MCF 10A (cell line): ENCODE data around the gene MTERF2. TPM values are rescaled to one million over a fixed set of nuclear protein-coding genes. Genes with fewer than 3 reads are reported as not detected.

Experiments
- Bru-seq: library from RNA; stranded (reverse); fragments of 400-500 nt; gene quantifications from one replicate; lab custom pipeline; 2021; lab: Mats Ljungman, UMichigan
- BruChase-seq, 2 experiments: library from RNA; stranded (reverse); fragments of 400-500 nt; gene quantifications; one replicate each; lab custom pipeline; 2021; lab: Mats Ljungman, UMichigan
- BruUV-seq: library from RNA; stranded (reverse); fragments of 400-500 nt; replicated peaks from 2 replicates; lab custom pipeline; 2021; lab: Mats Ljungman, UMichigan
- CTCF ChIA-PET: fragments of 300-600 bp; sonication (Branson Sonifier 250); formaldehyde crosslinking; extraction: SDS; loops from one replicate; lab custom pipeline; 2021; ENCODE audit warnings: antibody characterized with exemption, inconsistent platforms; lab: Yijun Ruan, JAX
- POLR2A ChIA-PET: fragments of 300-600, 350-650 bp; sonication (Branson Sonifier 250); formaldehyde crosslinking; extraction: SDS; loops from one replicate; lab custom pipeline; 2020; ENCODE audit warnings: antibody characterized with exemption, inconsistent platforms; lab: Yijun Ruan, JAX
- DNase-seq: peaks from one replicate; pipeline ENCODE4 v3.0.0-alpha.2; 2018; ENCODE audit not compliant: unreplicated experiment
- H3K27ac Mint-ChIP-seq: one replicate; pipeline ENCODE4 v1.8.0; 2022; ENCODE audit warnings: mild to moderate bottlenecking, low read depth, mixed read lengths; ENCODE audit not compliant: unreplicated experiment
- H3K27me3 Mint-ChIP-seq: one replicate; pipeline ENCODE4 v1.8.0; 2022; ENCODE audit warnings: mixed read lengths; ENCODE audit not compliant: insufficient read depth, unreplicated experiment
- H3K36me3 Mint-ChIP-seq: one replicate; pipeline ENCODE4 v1.8.0; 2022; ENCODE audit warnings: mild to moderate bottlenecking, moderate library complexity, mixed read lengths; ENCODE audit not compliant: insufficient read depth, unreplicated experiment
- H3K4me1 Mint-ChIP-seq: one replicate; pipeline ENCODE4 v1.8.0; 2022; ENCODE audit warnings: mixed read lengths; ENCODE audit not compliant: insufficient read depth, unreplicated experiment
- H3K4me3 Mint-ChIP-seq: one replicate; pipeline ENCODE4 v1.8.0; 2022; ENCODE audit warnings: mild to moderate bottlenecking, moderate library complexity, mixed read lengths; ENCODE audit not compliant: unreplicated experiment
- H3K9me3 Mint-ChIP-seq: one replicate; pipeline ENCODE4 v1.8.0; 2022; ENCODE audit warnings: mixed read lengths; ENCODE audit not compliant: unreplicated experiment
- CTCF ChIP-seq: fragments of 200-600 bp; IDR thresholded peaks from one replicate; pipeline ENCODE4 v1.8.0; 2022; ENCODE audit warnings: antibody characterized with exemption, mild to moderate bottlenecking; ENCODE audit not compliant: unreplicated experiment
- intact Hi-C: fragments of 100-400 bp; cut with micrococcal nuclease; formaldehyde crosslinking; loops from 2 replicates; pipeline ENCODE4 v1.14.1; 2022
- long read RNA-seq: library from polyadenylated mRNA; stranded (forward); transcript quantifications from one replicate; pipeline ENCODE4 v2.0.0, GENCODE V29; 2022
- total RNA-seq: library from RNA; stranded (reverse); gene quantifications from 2 replicates; pipeline ENCODE4 v1.2.3, GENCODE V29; 2022

MTERF2 gene
- 7.6 and 9.3 TPM in 2 replicates for total RNA-seq
- Bru-seq, nascent RNA = percentile 74 among the genes with signal in this experiment
- BruChase-seq, experiment 1, labeled RNA remaining after a 6-hour chase = percentile 71 among the genes with signal in this experiment
- BruChase-seq, experiment 2, labeled RNA remaining after a 2-hour chase = percentile 75 among the genes with signal in this experiment
- long read RNA-seq, transcript MTERF2-207 (2 exons, 3,235 nt) = major isoform, 9 of 15 reads
- long read RNA-seq, partial matches to known transcripts = 0 of 15 reads
- long read RNA-seq, other reads (novel, unspliced or antisense) = 2 of 15 reads

- Mint-ChIP-seq H3K27me3 (no peaks in the 10 kb centered on the region), H3K4me1 (peaks cover 25% of the 10 kb centered on the region), H3K9me3 (no peaks in the 10 kb centered on the region), H3K4me3 (peak within 1 kb of the TSS; percentile 97), H3K27ac (peak within 1 kb of the TSS; percentile 92), H3K36me3 (peaks cover 38% of the 10 kb centered on the region)
- ChIA-PET POLR2A (interaction anchor here (0.6 to 2.3 kb wide), 12 partner anchors 9 to 773 kb away, joined by 3 to 24 read pairs (median 6); partner anchors contain the start of genes POLR3B and TMEM263), CTCF (interaction anchor here (0.9 to 1.2 kb wide), 4 partner anchors 10 to 105 kb away, joined by 3 read pairs; no protein-coding TSS in a partner anchor)
- BruUV-seq = TSS peak; percentile 66
- peak; percentile 96 for DNase-seq
- intact Hi-C loops = loop anchor here (1.0 to 2.0 kb wide), 2 partner anchors 92 to 106 kb away; partner anchors contain the start of gene CRY1
- TF ChIP-seq CTCF = no peak
Observed at GRCh38 chr12:106986625-106987389, at the start of gene MTERF2. TSS of gene MTERF2 (minus strand) at chr12:106987146. CDS start at chr12:106978714, 8,432 bp downstream.

- ChIA-PET POLR2A (no interaction called here), CTCF (no interaction called here)
- Mint-ChIP-seq H3K4me1 (peaks cover 5% of the 10 kb centered on the region), H3K27ac (no peak overlapping the region), H3K27me3 (no peaks in the 10 kb centered on the region), H3K4me3 (no peak overlapping the region), H3K36me3 (no peaks in the 10 kb centered on the region), H3K9me3 (peaks cover 11% of the 10 kb centered on the region)
- intact Hi-C loops = no loop called here
- no TSS peak for BruUV-seq
- DNase-seq = no peak
- TF ChIP-seq CTCF = no peak
Observed at GRCh38 chr12:107035733-107036132, 48.8 kb upstream of the MTERF2 start.

- BruUV-seq = no TSS peak
- peaks cover 5% of the 10 kb centered on the region for H3K4me1 Mint-ChIP-seq
- peaks cover 11% of the 10 kb centered on the region for H3K9me3 Mint-ChIP-seq
- H3K27me3 Mint-ChIP-seq = no peaks in the 10 kb centered on the region
- H3K36me3 Mint-ChIP-seq = no peaks in the 10 kb centered on the region
- H3K4me3 Mint-ChIP-seq = no peak overlapping the region
- ChIA-PET POLR2A (no interaction called here), CTCF (interaction anchor here (0.6 kb wide), 1 partner anchor 648 kb away, joined by 5 read pairs; no protein-coding TSS in a partner anchor)
- H3K27ac Mint-ChIP-seq = no peak overlapping the region
- no peak for TF ChIP-seq CTCF
- no peak for DNase-seq
- intact Hi-C loops = no loop called here
Observed at GRCh38 chr12:107033758-107034739, 47.1 kb upstream of the MTERF2 start.
